ENCODE results near the gene KIF1B.

Gene KIF1B

DNA sequence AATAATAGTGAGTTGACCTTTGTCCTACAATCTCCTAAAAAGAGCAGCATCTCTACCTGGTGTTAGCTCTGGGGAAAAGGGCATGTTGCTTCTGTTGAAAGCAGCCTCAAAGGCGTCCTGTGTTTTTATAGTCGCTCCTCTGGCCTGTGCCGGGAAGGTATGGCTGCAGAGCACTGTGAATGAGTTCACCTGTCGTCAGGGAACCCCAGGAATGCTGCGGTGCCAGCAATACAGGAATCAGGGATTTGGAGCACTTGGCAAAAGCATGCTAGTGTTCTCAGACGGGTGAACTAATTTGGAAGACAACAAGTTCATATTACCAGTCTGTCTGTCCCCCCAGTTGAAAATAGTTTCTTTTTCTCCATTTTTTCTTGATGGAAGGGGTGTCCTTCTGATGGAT, 128.2 kb downstream of the KIF1B start:
- no peak for DNase-seq

DNA sequence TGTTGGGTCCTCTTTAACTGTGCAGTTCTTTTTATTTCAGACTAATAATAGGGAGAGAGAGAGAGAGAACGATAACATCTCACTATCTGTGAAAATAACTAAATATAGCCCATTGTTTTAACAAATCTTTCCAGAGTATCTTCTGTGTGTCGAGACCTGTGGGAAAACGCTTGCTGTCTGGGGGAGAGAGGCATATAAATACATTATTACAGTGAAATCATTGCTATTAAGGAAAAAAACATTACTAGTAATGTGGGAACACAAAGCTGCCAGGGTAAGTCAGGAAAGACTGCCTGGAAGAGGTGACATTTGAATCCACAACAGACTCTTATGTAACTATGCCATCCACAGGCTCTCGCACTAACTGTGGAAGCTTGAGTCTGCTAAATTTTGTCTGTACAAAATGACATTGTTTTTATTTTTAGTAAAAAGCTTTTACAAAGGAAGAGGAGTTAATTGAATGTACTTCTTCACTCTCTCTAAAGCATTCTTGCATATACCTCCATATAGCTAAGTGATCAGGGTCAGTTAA, 128.7 kb downstream of the KIF1B start:
- DNase-seq: no peak

DNA sequence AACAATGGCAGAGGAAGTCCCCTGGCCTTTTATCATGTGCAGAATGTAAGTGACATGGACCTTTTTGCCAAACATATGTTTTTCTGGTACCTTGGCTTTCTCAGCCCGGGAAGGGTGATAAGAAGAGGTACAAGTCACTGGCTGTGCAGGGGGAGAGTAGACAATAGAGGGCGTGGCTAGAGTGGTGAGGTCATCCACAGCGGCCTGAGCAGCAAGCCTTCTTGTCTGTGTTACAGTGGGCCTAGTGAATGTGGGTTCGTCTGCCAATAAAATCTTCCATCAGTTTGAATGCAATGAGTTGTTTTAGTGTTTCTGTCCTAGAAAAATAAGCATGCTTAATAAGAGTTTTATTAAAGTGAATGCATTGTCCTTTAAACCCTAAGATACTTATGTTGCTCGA, 129.4 kb downstream of the KIF1B start:
- no peak for DNase-seq

DNA sequence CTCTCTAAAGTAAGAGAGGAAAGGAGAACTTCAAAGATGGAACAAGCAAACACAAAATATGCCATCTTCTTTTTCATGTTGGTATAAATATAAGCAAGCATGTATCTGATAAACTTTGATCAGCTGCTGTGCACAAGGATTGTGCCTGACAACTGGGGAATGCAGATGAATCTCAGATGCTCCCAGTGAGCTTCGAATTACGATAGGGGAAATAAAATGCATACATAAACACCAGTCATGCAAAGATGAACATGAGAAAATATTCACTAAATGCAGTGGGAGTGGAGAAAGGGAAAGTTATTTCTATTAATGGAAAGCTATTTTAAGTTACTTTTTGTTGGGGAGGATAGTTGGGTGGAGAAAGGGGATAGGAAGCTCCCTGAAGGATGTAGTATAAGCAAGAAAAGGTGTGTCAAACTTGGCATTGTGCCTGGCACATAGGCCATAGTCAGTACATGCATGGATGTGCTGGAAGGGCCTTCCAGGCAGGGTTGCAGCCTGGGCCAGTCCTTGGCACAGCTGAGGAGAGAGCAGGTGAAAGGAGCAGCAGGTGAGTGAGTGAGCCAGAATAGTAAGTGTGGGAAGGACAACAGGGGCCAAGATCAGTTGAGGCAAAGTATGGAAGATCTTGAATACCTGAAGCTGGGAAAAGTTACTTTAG, 130.7 kb downstream of the KIF1B start:
- DNase-seq: no peak

DNA sequence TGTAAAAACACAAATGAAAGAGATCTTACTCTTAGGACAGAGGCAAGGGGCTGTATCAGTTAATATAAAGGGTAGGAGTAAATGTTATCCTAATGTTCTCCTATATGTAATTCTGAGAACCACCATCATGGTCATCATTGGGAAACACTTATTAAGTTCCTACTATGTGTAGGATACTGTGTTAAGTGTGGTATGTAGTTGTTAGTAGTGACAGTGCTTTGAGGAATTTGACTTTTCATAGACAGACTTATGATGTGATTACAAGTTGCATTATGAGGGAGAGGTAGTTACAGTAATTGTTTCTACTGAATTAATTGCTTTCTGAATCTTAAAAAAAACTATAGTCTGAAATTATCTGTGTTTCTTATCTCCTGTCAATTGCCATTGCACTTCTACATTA, 136.7 kb downstream of the KIF1B start:
- no peak for DNase-seq

DNA sequence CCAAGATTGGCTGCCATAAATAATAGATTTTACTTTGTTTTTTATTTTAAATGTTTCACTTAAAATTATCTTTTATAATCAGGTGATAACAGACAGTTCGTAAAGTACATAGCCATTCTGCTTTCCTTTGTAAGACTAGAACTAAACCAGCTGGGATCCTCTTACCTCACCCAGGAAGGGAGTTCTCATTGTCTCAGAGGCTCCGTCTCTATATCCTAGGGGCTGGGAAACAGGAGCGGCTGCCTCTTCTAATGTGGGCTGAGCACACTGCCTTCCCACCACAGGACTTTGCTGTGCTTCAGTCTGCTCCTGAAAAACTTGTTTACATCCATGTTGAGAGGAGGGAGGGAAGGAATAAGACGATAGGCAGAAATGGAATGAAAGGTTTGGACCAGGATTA, 142.9 kb downstream of the KIF1B start:
- DNase-seq: no peak

DNA sequence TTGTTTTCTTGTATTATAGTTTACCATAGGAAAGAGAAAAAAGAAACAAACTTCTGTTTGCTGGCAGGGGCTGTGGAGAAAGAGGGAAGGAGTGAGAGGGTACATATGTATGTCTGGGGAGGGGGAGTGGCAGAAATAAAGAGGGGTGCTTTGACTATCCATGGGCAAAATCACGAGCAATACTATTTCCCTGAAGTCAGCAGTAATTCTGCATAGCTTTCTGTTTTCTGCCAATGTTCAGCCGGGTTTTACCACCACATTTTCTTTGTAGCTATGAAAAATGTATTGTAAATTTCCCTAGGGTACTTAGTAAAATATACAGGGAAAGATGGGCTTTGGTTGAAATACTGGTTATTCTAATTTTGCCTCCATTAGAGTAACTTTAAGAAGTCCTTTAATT, 143.3 kb downstream of the KIF1B start:
- no peak for DNase-seq

DNA sequence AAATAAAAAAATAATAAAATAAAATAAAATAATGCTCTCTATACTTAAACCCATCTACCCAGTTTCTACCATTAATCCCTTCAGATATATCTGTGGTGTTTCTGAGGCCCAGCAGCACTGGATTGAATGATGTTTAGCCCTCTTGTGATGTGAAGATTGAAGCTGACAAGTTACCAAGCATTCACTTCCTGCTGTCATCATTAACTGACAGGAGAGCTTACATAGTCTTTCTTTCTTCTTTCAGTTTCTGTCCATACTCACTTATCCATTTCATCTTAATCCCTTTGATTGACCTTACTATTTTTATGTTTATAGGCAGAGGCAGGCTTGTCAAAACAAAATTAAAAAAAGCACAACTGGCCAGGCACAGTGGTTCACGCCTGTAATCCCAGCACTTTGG, 149.7 kb downstream of the KIF1B start:
- DNase-seq: no peak

DNA sequence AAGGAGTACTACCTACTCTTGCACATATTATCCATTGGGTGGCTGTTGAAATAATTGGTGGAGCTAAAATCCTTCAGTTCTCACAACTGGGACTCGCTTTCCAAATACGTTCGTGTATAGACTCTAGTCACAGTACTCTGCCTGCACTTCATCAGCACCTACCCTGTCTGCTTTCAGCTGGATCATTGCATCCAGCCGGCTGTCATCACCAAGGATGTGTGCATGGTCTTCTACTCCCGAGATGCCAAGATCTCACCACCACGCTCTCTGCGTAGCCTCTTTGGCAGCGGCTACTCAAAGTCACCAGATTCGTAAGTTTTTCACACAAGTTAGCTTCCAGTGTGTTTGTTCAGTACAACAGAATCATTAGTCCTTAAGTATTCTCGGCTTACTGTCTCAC, 151.1 kb downstream of the KIF1B start:
- DNase-seq: no peak

DNA sequence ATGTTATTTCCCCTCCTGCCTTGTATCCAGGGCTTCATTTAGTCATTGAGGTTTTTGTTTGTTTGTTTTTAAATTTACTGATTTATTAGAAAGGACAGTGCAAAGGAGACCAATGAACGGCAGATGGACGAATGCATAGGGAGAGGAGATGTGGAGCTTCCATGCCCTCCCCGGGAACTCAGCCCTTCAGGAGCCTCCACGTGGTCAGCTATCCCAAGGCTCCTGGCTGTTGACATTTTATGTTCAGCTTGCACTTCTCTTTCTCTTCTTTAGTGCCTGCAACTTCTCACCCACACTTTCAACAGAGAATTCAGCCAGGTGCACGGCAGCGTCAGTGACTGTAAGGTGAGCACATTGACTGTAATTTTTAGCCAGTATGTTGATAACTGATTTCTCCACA, 157.8 kb downstream of the KIF1B start:
- no peak for DNase-seq

DNA sequence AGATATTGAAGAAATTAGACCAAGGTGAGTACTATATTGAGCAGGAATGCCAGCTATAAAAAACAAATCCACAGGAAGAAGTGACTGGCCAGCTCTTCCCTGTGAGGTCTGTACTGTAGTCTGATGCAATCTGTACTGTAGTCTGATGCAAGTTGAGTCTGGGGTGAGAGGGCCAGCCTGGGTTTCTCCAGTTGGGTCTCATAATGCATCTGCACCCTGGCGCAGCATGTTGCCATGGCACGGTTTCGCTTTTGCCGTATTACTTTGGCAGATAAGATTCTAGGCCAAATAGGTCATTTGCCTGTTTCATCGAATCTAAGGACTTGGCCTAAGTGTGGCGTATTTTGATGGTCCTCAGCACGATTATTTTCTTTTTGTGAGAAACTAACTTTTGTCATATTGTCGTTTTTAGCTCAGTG, 164.1 kb downstream of the KIF1B start:
- no peak for DNase-seq

DNA sequence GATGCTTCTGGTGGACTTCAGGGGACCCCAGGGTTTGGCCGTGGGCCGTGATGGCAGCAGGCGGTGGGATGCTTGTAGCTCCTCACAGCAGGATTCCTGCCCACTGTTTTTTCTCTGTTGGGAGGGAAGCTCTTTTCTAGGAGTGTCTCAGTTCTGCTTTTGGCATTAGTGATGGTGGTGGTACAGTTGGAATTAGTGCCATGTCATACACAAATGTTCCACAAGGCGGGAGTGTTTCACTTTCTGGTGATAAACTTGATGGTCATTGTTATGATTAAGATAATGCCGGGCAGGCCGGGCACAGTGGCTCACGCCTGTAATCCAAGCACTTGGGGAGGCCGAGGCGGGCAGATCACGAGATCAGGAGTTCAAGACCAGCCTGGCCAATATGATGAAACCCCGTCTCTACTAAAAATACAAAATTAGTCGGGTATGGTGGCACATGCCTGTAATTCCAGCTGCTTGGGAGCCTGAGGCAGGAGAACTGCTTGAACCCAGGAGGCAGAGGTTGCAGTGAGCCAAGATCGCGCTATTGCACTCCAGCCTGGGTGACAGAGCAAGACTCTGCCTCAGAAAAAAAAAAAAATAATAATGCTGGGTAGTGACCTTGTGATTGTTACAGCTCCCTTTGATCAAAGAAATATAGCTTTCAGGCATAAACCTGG, 167.1 kb downstream of the KIF1B start:
- peak; percentile 18 for DNase-seq

DNA sequence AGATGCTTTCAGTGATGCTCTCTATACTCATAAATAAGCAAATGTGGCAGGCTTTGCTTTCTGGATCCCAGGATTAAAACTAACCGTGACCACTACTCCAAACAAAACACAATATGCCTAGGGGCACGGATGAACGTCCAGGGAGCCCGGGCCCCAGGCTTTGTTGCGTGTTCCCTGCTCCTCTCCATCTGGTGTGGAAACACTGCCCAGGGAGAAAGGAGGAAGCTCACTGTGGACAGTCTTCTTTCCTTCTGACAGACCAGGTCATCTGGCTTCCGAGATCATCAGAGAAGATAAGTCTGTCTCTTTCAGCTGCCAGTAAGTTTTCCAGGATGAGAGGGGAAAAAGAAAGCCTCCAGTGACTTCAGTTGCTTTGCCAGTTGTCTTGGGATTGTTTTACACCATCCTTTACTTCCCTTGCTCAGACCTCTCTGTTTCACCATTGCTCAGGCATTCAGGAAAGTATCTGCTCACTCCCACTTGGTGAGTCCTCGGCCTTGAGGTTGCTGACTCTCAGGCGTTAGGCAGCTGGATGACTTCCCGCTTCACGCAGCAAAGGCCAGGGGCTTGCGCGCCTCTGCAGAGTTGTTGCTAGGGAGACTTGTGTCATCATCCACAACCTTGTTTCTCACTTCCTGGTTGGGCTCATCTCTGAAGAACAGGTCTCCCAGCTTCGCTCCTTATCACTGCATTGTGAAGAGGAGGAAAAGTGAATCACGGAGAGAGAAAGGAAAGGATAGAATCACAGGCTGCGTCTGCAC, 167.9 kb downstream of the KIF1B start:
- no peak for DNase-seq

DNA sequence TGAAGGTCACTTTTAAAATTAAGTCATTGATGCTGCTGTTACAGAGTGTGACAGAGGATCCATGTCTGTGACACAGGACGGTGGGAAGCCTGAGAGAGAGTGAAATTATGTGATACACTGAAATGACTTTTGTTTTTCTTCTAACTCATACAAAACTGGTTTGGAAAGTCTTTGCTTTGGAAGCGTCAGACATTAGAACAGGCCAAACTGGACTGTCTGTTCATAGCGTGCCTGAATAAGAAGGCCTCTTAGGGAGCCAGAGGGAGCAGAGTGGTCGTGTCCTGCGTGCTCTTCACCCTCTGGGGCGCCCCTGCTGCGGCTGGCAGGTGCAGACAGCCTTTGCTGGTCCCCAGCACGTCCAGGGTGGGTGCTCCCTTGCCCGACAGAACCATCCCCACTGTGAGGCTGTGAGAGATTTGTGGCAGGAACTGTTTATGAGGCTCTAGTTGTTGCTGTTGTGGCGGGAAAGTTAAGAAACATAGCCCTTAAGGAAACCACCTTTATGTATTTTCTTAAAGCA, 168.8 kb downstream of the KIF1B start:
- DNase-seq: no peak

DNA sequence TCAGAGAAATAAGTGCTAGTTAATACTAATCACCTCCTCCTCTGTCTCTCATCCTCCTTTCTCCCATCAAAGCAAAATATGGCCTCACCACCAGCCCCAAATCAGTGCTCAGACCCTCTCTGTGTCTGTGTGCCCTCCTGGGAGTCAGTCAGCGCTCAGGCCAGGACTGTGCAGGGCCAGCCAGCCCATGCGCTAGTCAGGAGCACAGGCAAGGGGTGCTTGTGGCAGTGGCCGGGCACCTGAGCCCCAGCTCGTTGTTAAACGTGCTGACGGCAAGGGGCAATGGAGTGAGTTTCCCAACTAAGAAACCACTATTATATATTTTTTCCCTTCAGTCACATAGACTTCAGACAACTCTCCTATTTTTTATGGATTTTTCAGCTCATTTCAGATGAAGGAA, 169.3 kb downstream of the KIF1B start:
- no peak for DNase-seq

DNA sequence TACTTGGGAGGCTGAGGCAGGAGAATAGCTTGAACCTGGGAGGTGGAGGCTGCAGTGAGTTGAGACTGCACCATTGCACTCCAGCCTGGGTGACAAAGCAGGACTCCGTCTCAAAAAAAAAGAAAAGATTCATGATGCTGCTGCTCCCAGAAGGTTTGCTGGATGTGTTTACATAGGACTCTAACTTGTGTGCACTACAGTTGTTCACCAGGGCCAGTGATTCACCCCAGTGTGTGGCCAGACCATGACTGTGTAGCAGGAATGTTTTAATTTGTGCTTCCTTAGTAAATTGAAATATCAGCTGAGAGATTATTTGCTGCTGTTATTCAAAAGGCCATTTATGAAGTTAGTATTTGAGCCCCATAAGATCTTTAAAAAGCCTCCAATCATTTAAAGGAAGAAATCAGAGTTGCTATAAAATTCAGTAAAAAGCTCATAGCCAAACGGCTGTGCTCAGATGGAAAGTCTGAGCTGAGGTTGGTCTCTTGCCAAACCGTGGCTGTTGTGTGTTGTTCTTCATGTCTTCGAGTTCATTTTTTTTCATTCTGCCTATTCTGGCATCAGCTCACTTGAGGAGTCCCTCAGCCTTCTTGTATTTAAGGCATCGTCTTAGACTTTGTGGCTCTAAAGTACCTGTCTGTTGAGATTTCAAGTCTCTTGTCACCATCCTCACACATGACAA, 170.4 kb downstream of the KIF1B start:
- DNase-seq: no peak

DNA sequence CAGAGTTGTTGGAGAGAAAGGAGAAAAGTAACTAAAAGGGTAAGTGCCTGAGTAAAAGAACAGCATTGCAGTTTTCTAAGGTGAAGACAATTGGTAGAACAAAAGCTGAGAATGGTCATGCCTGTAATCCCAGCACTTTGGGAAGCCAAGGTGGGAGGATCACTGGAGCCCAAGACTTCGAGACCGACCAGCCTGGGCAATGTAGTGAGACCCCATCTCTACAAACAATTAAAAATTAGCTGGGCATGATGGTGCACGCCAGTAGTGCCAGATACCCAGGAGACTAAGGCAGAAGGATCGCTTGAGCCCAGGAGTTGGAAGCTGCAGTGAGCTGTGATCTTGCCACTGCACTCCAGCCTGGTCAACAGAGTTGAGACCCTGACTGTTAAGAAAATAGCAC, 173.3 kb downstream of the KIF1B start:
- no peak for DNase-seq

DNA sequence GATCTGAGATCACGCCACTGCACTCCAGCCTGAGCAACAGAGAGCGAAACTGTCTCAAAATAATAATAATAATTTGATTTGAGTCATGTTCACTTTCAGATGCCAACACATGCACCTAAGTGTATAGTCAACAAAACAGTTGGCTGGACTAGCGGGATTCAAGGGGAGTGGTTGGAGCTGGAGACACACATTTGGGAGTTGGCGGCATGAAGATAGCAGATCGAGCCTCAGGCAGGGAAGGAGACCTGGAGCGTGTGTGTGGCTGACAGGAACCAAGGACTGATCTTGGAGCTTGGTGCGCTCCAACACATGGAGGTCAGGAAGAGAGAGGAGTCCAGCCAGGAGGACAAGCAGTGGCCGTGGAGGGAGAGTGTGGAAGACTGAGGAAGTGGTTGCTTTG, 173.8 kb downstream of the KIF1B start:
- DNase-seq: no peak

DNA sequence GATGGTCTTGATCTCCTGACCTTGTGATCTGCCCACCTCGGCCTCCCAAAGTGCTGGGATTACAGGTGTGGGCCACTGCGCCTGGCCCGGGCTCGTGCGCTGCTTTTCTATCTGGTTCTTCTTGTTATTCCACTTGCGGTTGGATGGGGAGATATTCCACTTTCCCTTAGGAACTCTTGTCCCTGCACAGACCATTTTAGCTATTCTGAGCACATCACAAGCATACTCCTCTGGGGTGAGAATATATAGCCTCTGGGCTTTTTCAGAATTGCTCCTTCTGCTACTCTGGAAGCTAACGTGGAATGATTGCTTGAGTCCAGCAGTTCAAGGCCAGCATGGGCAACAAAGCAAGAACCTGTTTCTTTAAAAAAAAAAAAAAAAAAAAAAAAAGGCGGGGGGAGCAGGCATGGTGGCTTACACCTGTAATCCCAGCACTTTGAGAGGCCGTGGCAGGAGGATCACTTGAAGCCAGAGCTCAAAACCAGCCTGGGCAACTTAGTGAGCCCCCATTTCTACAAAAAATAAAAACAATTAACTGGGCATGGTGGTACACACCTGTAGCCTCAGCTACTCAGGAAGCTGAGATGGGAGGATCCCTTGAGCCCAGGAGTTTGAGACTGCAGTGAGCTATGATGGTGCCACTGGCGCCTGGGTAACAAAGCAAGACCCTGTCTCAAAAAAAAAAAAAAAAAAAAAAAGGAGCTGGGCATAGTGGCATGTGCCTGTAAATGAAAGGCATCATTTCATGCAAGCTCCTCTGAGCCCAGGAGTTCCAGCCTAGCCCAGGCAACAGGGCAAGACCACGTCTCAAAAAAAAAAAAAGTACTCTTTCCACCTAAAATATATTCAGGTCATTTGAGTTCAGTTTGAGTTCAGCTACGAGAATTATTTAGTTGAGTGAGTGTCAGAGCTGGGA, 176.6 kb downstream of the KIF1B start:
- no peak for DNase-seq

DNA sequence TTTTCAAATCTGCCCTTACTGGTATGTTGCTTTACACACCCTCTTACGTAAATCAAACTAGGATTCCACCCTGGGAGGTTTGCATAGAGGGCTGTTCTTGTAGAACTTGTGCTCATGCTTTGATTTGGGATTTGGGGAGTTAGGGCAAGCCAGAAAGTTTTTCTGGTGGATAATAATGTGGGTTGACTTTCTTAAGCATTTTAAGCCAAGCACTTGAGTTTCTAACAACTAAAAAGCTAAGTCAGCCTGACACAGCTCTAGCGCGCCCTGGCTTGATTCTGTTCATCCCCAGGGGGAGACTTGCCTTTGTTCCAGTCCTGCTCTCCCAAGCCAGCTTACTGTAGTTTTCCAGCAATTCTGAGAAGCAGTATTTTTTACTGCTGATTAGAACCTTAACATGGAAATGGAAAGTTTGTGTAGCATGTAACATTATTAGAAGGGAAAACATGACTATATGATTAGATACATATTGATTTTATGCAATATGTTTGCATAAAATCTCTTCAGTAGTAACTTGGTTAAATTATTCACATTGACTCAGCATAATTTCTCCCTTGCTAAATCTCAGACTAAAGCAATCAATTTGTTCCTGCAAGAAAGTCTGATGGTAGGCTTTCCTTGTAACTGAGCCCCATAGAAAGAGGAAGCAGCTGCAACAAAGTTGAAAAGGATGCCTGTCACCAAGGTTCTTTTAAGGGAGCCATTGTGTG, 177.5 kb downstream of the KIF1B start:
- DNase-seq: no peak

DNA sequence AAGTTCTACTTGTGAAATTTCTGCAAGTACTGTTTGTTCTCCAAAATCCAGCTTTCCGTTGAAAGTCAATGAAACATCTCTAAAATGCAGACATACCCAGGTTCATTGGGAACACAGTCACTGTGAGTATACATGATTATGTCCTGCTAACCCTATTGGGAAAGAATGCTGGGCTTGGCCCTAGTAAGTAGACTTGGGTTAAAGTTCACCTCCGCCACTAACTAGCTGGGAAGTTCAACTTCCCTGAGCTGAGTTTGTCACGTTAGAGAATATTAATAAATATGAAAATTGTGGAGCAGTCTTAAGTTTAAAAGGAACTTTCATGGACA, 178.0 kb downstream of the KIF1B start:
- no peak for DNase-seq
